ENCODE measurements around the gene ELF1. TPM values are rescaled to one million over a fixed set of nuclear protein-coding genes. Genes with fewer than 3 reads are reported as not detected.
"Not testable (repeated sequence)": the region's sequence is repeated elsewhere in the genome, so short reads cannot be mapped to it uniquely, and the experiment has no call there.

Gene ELF1
- total RNA-seq, 2 experiments from 2014 or later, result 75.2 to 87.0 TPM

DNA sequence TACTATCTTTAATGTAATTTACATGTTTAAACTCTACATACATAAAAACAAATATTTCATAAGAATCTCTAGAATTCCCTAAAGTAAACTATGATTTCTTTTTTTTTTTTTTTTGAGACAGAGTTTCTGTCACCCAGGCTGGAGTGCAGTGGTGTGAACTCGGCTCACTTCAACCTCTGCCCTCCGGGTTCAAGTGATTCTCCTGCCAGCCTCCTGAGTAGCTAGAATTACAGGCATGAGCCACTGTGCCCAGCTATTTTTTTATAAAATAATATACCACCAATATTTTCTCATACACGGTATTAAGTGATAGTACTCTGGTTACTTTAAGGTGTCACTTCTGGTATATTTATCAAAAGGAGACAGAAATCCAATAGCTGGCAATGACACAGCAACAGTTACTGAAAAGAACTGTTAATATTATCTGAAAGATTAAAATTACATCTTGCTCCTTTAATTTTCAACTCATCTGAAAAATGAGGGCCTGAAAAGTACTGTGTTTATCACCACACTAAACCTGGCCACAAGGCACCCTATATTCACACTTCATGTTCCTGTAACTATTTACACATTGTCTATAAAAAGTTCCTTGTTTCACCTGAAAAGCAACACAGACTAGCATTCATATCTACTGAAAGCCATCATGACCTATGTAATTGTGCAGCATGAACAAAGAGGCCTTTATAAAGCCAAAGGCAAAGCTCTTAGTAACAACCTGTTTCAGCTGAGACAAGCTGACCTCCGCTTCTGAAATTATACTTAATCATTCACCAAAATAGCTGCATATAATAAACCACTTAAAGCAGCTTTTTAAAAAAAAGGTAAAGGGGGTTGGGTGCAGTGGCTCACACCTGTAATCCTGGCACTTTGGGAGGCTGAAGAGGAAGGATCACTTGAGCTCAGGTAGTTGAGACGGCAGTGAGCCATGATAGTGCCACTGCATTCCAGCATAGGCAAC, 123.6 kb downstream of the ELF1 start:
- peaks cover 12% of the 10 kb centered on the region for H3K36me3 Mint-ChIP-seq (ENCODE audit: low read depth)
- DNase-seq (no peak), ATAC-seq (no peak)
- no peaks in the 10 kb centered on the region for H3K27me3 Mint-ChIP-seq
- intact Hi-C loops (cut with DNase I, micrococcal nuclease), result no loop called here
- peaks cover 1% of the 10 kb centered on the region for H3K4me1 Mint-ChIP-seq
- no peak overlapping the region for H3K27ac Mint-ChIP-seq
- ChIA-PET CTCF (interaction anchor here (0.8 to 1.2 kb wide), 2 partner anchors 20 to 53 kb away, joined by 3 read pairs; no protein-coding TSS in a partner anchor), POLR2A (no interaction called here)
- H3K4me3 Mint-ChIP-seq, result no peak overlapping the region
- H3K9me3 Mint-ChIP-seq (ENCODE audit: low read depth), result no peaks in the 10 kb centered on the region

DNA sequence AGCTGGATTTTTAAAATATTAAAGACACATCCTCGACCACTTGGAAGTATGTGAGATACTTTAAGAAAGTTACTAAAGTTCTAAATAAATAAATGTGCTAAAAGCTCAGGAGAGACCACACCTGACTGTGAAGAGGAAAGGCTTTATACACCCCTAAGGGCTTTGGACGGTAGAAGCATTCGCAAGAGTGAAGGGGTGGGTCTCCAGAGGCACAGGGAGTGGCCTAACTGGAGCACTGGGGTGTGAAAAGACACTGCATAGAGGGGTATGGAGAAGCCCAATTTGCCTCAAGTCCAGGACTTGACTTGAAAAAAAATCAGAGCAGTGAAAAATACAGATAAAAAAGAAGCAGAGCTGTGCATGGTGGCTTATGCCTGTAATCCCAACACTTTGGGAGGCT, 125.5 kb downstream of the ELF1 start:
- H3K4me1 Mint-ChIP-seq; intact Hi-C loops (cut with DNase I, micrococcal nuclease); CTCF ChIA-PET; H3K27me3 Mint-ChIP-seq; ATAC-seq; H3K27ac Mint-ChIP-seq; DNase-seq; H3K4me3 Mint-ChIP-seq; POLR2A ChIA-PET; H3K9me3 Mint-ChIP-seq (ENCODE audit: low read depth): not testable (repeated sequence)
- peaks cover 23% of the 10 kb centered on the region for H3K36me3 Mint-ChIP-seq (ENCODE audit: low read depth)

DNA sequence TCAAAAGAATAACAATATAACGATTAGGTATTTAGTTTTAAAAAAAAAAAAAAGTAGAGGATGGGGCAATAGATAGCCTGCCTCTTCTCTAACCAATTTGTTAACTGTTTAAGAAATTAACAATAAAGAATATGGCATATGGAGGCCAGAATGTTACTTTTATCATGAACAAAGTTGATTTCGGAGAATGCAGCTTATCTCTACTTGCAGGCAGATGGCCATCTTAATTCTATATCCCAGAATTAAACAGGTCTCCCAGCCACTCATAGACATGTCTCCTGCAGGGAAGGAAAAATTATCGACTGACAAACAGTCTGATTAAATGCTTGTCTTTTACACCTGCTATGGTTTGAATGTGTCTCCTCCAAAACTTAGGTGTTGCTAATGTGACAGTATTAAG, 133.1 kb downstream of the ELF1 start:
- Mint-ChIP-seq H3K36me3 (ENCODE audit: low read depth) (peaks cover 43% of the 10 kb centered on the region), H3K9me3 (ENCODE audit: low read depth) (peaks cover 3% of the 10 kb centered on the region), H3K4me1 (peaks cover 18% of the 10 kb centered on the region), H3K4me3 (no peak overlapping the region), H3K27me3 (no peaks in the 10 kb centered on the region), H3K27ac (no peak overlapping the region)
- ATAC-seq (no peak), DNase-seq (no peak)
- ChIA-PET POLR2A (no interaction called here), CTCF (no interaction called here)
- intact Hi-C loops (cut with DNase I, micrococcal nuclease), result no loop called here

DNA sequence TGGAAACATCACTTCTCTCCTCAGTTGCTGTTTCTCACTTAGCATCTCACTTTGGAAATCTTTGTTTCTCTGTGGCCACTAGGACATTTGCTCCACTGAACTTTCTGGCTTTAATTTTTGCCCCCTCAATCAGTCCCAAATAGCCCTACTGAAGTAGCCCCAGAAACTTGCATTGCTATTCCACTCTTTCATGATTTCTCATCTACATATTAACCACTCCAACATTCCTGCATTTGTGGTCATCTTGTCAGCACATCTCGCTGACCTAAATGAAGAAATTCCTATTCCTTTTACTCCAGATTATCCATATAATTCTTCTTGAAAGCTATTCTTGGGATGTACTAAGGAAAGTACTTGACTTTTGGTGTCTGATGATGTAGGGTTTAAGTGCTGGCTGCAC, 134.9 kb downstream of the ELF1 start:
- ATAC-seq; CTCF ChIA-PET; H3K4me3 Mint-ChIP-seq; intact Hi-C loops (cut with DNase I, micrococcal nuclease); DNase-seq; POLR2A ChIA-PET; H3K27me3 Mint-ChIP-seq; H3K27ac Mint-ChIP-seq: not testable (repeated sequence)
- H3K36me3 Mint-ChIP-seq (ENCODE audit: low read depth), result peaks cover 47% of the 10 kb centered on the region
- peaks cover 16% of the 10 kb centered on the region for H3K9me3 Mint-ChIP-seq (ENCODE audit: low read depth)
- peaks cover 18% of the 10 kb centered on the region for H3K4me1 Mint-ChIP-seq

Other genes with a start within 250 kb of the ELF1 start
- 10 to 100 TPM; 45.8 to 46.1 TPM for gene MRPS31, start 248.1 kb downstream of the ELF1 start, total RNA-seq
- 10 to 100 TPM; 20.5 to 23.6 TPM for gene SLC25A15, start 229.7 kb downstream of the ELF1 start, total RNA-seq
- gene WBP4, start 42.2 kb upstream of the ELF1 start, total RNA-seq, result 10 to 100 TPM; 13.3 to 16.2 TPM
- 1 to 10 TPM; 3.4 to 4.4 TPM for gene KBTBD6, start 113.5 kb upstream of the ELF1 start, total RNA-seq
- gene KBTBD7, start 175.3 kb upstream of the ELF1 start, total RNA-seq, result 1 to 10 TPM; 3.7 to 4.5 TPM
- gene MTRF1, start 244.3 kb upstream of the ELF1 start, total RNA-seq, result 10 to 100 TPM; 19.7 to 22.1 TPM

Data from activated CD4-positive, alpha-beta T cell treated with anti-CD3 and anti-CD28 coated beads for 36 hours (primary cell).